ENCODE results near the gene PABPC1L.

PABPC1L gene

GRCh38 chr20:44981736-44982406, 72.0 kb downstream of the PABPC1L start:
- no peaks in the 10 kb centered on the region for H3K9me2 ChIP-seq (replicated peaks; ENCODE audit: control insufficient read depth, low read length)
- no peak overlapping the region for H3K27ac ChIP-seq (ENCODE audit: low read depth, low read length)
- no peak overlapping the region for H3K4me2 ChIP-seq (ENCODE audit: low read length)
- H3K4me3 ChIP-seq (ENCODE audit: low read length), result no peak overlapping the region
- peaks cover 92% of the 10 kb centered on the region for H3K36me3 ChIP-seq (ENCODE audit: control insufficient read depth, low read length)
- H3K27me3 ChIP-seq (ENCODE audit: control insufficient read depth, low read length), result no peaks in the 10 kb centered on the region
- H4K20me1 ChIP-seq (ENCODE audit: control insufficient read depth, insufficient read depth, low read depth, low read length), result no peaks in the 10 kb centered on the region
- H3K79me2 ChIP-seq (ENCODE audit: control insufficient read depth, low read length), result peaks cover 81% of the 10 kb centered on the region
- TF ChIP-seq EZH2phosphoT487 (IDR thresholded peaks at IDR 0.05; ENCODE audit: borderline replicate concordance, low read length) (no peak), CTCF (IDR thresholded peaks at IDR 0.05; ENCODE audit: low read depth, low read length, poor library complexity, severe bottlenecking) (no peak)
- peaks cover 39% of the 10 kb centered on the region for H3K4me1 ChIP-seq (ENCODE audit: control insufficient read depth, low read length)
- H3K9me3 ChIP-seq (ENCODE audit: control insufficient read depth, insufficient read depth, low read length), result no peaks in the 10 kb centered on the region
- H3F3A ChIP-seq (ENCODE audit: control insufficient read depth, insufficient read depth), result peaks cover 21% of the 10 kb centered on the region

- Histone ChIP-seq H3K4me1 (ENCODE audit: control insufficient read depth, low read length) (peaks cover 27% of the 10 kb centered on the region), H3K9me3 (ENCODE audit: control insufficient read depth, insufficient read depth, low read length) (no peaks in the 10 kb centered on the region), H3F3A (ENCODE audit: control insufficient read depth, insufficient read depth) (peaks cover 22% of the 10 kb centered on the region), H3K27me3 (ENCODE audit: control insufficient read depth, low read length) (no peaks in the 10 kb centered on the region), H3K4me3 (ENCODE audit: low read length) (no peak overlapping the region), H3K9me2 (replicated peaks; ENCODE audit: control insufficient read depth, low read length) (no peaks in the 10 kb centered on the region), H3K79me2 (ENCODE audit: control insufficient read depth, low read length) (peaks cover 80% of the 10 kb centered on the region), H3K27ac (ENCODE audit: low read depth, low read length) (no peak overlapping the region), H4K20me1 (ENCODE audit: control insufficient read depth, insufficient read depth, low read depth, low read length) (no peaks in the 10 kb centered on the region), H3K4me2 (ENCODE audit: low read length) (no peak overlapping the region), H3K36me3 (ENCODE audit: control insufficient read depth, low read length) (peaks cover 91% of the 10 kb centered on the region)
- TF ChIP-seq CTCF (IDR thresholded peaks at IDR 0.05; ENCODE audit: low read depth, low read length, poor library complexity, severe bottlenecking) (no peak), EZH2phosphoT487 (IDR thresholded peaks at IDR 0.05; ENCODE audit: borderline replicate concordance, low read length) (no peak)
Measured at GRCh38 chr20:44983093-44983674, 73.3 kb downstream of the PABPC1L start.

GRCh38 chr20:44988631-44989171, 78.8 kb downstream of the PABPC1L start:
- peaks cover 26% of the 10 kb centered on the region for H3K4me1 ChIP-seq (ENCODE audit: control insufficient read depth, low read length)
- no peaks in the 10 kb centered on the region for H3K9me2 ChIP-seq (replicated peaks; ENCODE audit: control insufficient read depth, low read length)
- H3K4me3 ChIP-seq (ENCODE audit: low read length), result no peak overlapping the region
- H3K9me3 ChIP-seq (ENCODE audit: control insufficient read depth, insufficient read depth, low read length), result no peaks in the 10 kb centered on the region
- no peak overlapping the region for H3K4me2 ChIP-seq (ENCODE audit: low read length)
- H3K79me2 ChIP-seq (ENCODE audit: control insufficient read depth, low read length), result peaks cover 82% of the 10 kb centered on the region
- no peak for TF ChIP-seq CTCF (IDR thresholded peaks at IDR 0.05; ENCODE audit: low read depth, low read length, poor library complexity, severe bottlenecking)
- no peak for TF ChIP-seq EZH2phosphoT487 (IDR thresholded peaks at IDR 0.05; ENCODE audit: borderline replicate concordance, low read length)
- peaks cover 88% of the 10 kb centered on the region for H3K36me3 ChIP-seq (ENCODE audit: control insufficient read depth, low read length)
- H3F3A ChIP-seq (ENCODE audit: control insufficient read depth, insufficient read depth), result peaks cover 18% of the 10 kb centered on the region; the same call in 1 of the 2 replicates
- peaks cover 4% of the 10 kb centered on the region; the same call in 1 of the 2 replicates for H4K20me1 ChIP-seq (ENCODE audit: control insufficient read depth, insufficient read depth, low read depth, low read length)
- H3K27ac ChIP-seq (ENCODE audit: low read depth, low read length), result no peak overlapping the region
- no peaks in the 10 kb centered on the region for H3K27me3 ChIP-seq (ENCODE audit: control insufficient read depth, low read length)

Data from DOHH2 (cell line).